CD14-positive monocyte (primary cell): ENCODE data around the gene OR8G1. TPM values are rescaled to one million over a fixed set of nuclear protein-coding genes. Genes with fewer than 3 reads are reported as not detected.

Source experiments
- DNase-seq, 3 donors: peaks; one replicate each; pipeline ENCODE4 v3.0.0-alpha.2; 2011 to 2022
- H2AFZ ChIP-seq: 2 replicates; pipeline ENCODE4 v1.6.0; 2012; ENCODE audit warnings: mild to moderate bottlenecking, low read depth, low read length, inconsistent platforms; ENCODE audit not compliant: insufficient read depth, poor library complexity, severe bottlenecking
- H3K27ac ChIP-seq, 2 donors: 1 replicate in 1 of 2; 2 replicates in 1 of 2; pipeline ENCODE4 v1.5.1; 2012 to 2013; ENCODE audit warnings: low read length in 2 of 2, control low read depth in 1 of 2, inconsistent platforms in 1 of 2, low read depth in 1 of 2, mild to moderate bottlenecking in 1 of 2
- H3K27me3 ChIP-seq, 2 donors: one replicate each; pipeline versions ENCODE4 v1.6.0 to v1.6.1; 2011 to 2013; ENCODE audit warnings: low read length in 2 of 2; ENCODE audit not compliant: control insufficient read depth in 2 of 2, insufficient read depth in 2 of 2
- H3K36me3 ChIP-seq, 2 donors: replicated peaks in 1 of 2; 1 replicate in 1 of 2; 2 replicates in 1 of 2; pipeline versions ENCODE4 v1.5.1 to v1.6.1; 2012 to 2013; ENCODE audit warnings: low read length in 2 of 2, control low read depth in 1 of 2, inconsistent platforms in 1 of 2, mild to moderate bottlenecking in 1 of 2; ENCODE audit not compliant: insufficient read depth in 2 of 2, control insufficient read depth in 1 of 2
- H3K4me1 ChIP-seq, 2 donors: 1 replicate in 1 of 2; 2 replicates in 1 of 2; pipeline versions ENCODE4 v1.5.1 to v1.6.1; 2012 to 2013; ENCODE audit warnings: low read length in 2 of 2, control low read depth in 1 of 2, inconsistent platforms in 1 of 2, mild to moderate bottlenecking in 1 of 2, moderate library complexity in 1 of 2; ENCODE audit not compliant: insufficient read depth in 2 of 2, control insufficient read depth in 1 of 2
- H3K4me2 ChIP-seq: replicated peaks from 2 replicates; pipeline ENCODE3; 2012; ENCODE audit warnings: low read length, moderate library complexity, mild to moderate bottlenecking; ENCODE audit not compliant: poor library complexity, severe bottlenecking; ENCODE audit errors: extremely low read depth
- H3K4me3 ChIP-seq, 3 experiments: fragments of 200-600 bp in 1 of 3; sonication (generic) in 1 of 3; replicated peaks in 1 of 3; 1 replicate in 2 of 3; 2 replicates in 1 of 3; pipeline ENCODE4 v1.5.1; 2011 to 2013; ENCODE audit warnings: low read length in 3 of 3, mild to moderate bottlenecking in 3 of 3, control low read depth in 2 of 3, low read depth in 2 of 3, inconsistent platforms in 1 of 3, moderate library complexity in 1 of 3
- H3K79me2 ChIP-seq: 2 replicates; pipeline ENCODE4 v1.6.0; 2012; ENCODE audit warnings: mild to moderate bottlenecking, control low read depth, inconsistent platforms, low read length, moderate library complexity; ENCODE audit not compliant: insufficient read depth
- H3K9ac ChIP-seq: 2 replicates; pipeline ENCODE4 v1.6.0; 2017; ENCODE audit warnings: low read length, mild to moderate bottlenecking; ENCODE audit not compliant: insufficient read depth, poor library complexity, severe bottlenecking
- H3K9me3 ChIP-seq, 2 donors: replicated peaks in 1 of 2; 1 replicate in 1 of 2; 2 replicates in 1 of 2; pipeline versions ENCODE4 v1.5.1 to v1.6.1; 2012 to 2013; ENCODE audit warnings: low read length in 2 of 2, control low read depth in 1 of 2; ENCODE audit not compliant: control insufficient read depth in 1 of 2, insufficient read depth in 1 of 2
- H4K20me1 ChIP-seq: 2 replicates; pipeline ENCODE4 v1.6.0; 2012; ENCODE audit warnings: mild to moderate bottlenecking, low read length, control low read depth, moderate library complexity; ENCODE audit not compliant: insufficient read depth
- H3K27ac Mint-ChIP-seq, 7 donors: one replicate each; pipeline ENCODE4 v1.8.0; 2020; ENCODE audit warnings: mild to moderate bottlenecking in 7 of 7, mixed read lengths in 7 of 7, moderate library complexity in 6 of 7, inconsistent platforms in 2 of 7
- H3K27me3 Mint-ChIP-seq, 3 donors: one replicate each; pipeline ENCODE4 v1.8.0; 2021 to 2022; ENCODE audit warnings: low read depth in 3 of 3, mild to moderate bottlenecking in 3 of 3, mixed read lengths in 3 of 3, moderate library complexity in 3 of 3, inconsistent platforms in 1 of 3
- H3K36me3 Mint-ChIP-seq, 2 donors: one replicate each; pipeline ENCODE4 v1.8.0; 2020; ENCODE audit warnings: mixed read lengths in 2 of 2, inconsistent platforms in 1 of 2, mild to moderate bottlenecking in 1 of 2
- H3K4me1 Mint-ChIP-seq: one replicate; pipeline ENCODE4 v1.8.0; 2020; ENCODE audit warnings: mild to moderate bottlenecking, mixed read lengths
- H3K4me3 Mint-ChIP-seq, 2 donors: one replicate each; pipeline ENCODE4 v1.8.0; 2020; ENCODE audit warnings: mild to moderate bottlenecking in 2 of 2, mixed read lengths in 2 of 2, moderate library complexity in 1 of 2
- H3K9me3 Mint-ChIP-seq, 7 donors: one replicate each; pipeline ENCODE4 v1.8.0; 2020 to 2022; ENCODE audit warnings: mixed read lengths in 7 of 7, mild to moderate bottlenecking in 6 of 7, moderate library complexity in 6 of 7, inconsistent platforms in 2 of 7
- CTCF ChIP-seq: fragments of 200-600 bp; IDR thresholded peaks from one replicate; pipeline ENCODE4 v1.8.0; 2022; ENCODE audit warnings: antibody characterized with exemption, mild to moderate bottlenecking
- WGBS: methylation state at CpG from one replicate; pipeline ENCODE4 v1.1.5; 2013; ENCODE audit warnings: missing lambda C conversion rate; ENCODE audit not compliant: insufficient coverage; 5-methylcytosine and 5-hydroxymethylcytosine counted together
- intact Hi-C, 2 donors: fragments of 100-400 bp; cut with micrococcal nuclease; formaldehyde crosslinking; loops; one replicate each; pipeline versions ENCODE4 v1.15.0 to v1.15.1; 2023
- polyA plus RNA-seq, 3 donors: library from polyadenylated mRNA; depleted of rRNA in 1 of 3; unstranded in 2 of 3; stranded (reverse) in 1 of 3; fragments of 300-500 nt in 2 of 3; fragments of >200 nt in 1 of 3; fragmentation: Illumina TruSeq in 2 of 3; gene quantifications; 1 replicate in 2 of 3; 2 replicates in 1 of 3; pipeline ENCODE4 v1.2.3, GENCODE V29; 2012 to 2021

Gene OR8G1
- polyA plus RNA-seq, 3 donors, result not detected

GRCh38 chr11:124278261-124278660 lies 37.4 kb downstream of the OR8G1 start:
- intact Hi-C loops, result loop anchor here in 1 of 2 donors (10.0 kb wide), 1 partner anchor 203 kb away; no protein-coding TSS in a partner anchor
- no CpG with 5 or more reads among the region's 2 CpGs for WGBS
- H3K36me3 Mint-ChIP-seq, result no peaks in the 10 kb centered on the region

GRCh38 chr11:124285610-124286344 lies 44.9 kb downstream of the OR8G1 start:
- no peak overlapping the region for H3K4me3 Mint-ChIP-seq
- no peaks in the 10 kb centered on the region for H3K27me3 ChIP-seq
- no peaks in the 10 kb centered on the region for H3K4me1 Mint-ChIP-seq
- WGBS, result no CpG with 5 or more reads among the region's 3 CpGs
- no peaks in the 10 kb centered on the region for H3K4me1 ChIP-seq
- H3K27me3 Mint-ChIP-seq, result no peaks in the 10 kb centered on the region
- no peaks in the 10 kb centered on the region for H3K36me3 Mint-ChIP-seq
- no peak overlapping the region for H3K4me3 ChIP-seq
- intact Hi-C loops, result no loop called here
- no peak overlapping the region for H3K27ac ChIP-seq
- TF ChIP-seq CTCF, result no peak
- H3K36me3 ChIP-seq, result no peaks in the 10 kb centered on the region
- H3K9ac ChIP-seq, result no peak overlapping the region
- no peaks in the 10 kb centered on the region for H3K9me3 ChIP-seq
- H4K20me1 ChIP-seq, result no peaks in the 10 kb centered on the region
- peaks cover 4 to 10% (median 6%) of the 10 kb centered on the region in 7 donors for H3K9me3 Mint-ChIP-seq
- H3K4me2 ChIP-seq, result no peak overlapping the region
- no peaks in the 10 kb centered on the region for H3K79me2 ChIP-seq
- no peak overlapping the region for H3K27ac Mint-ChIP-seq
- no peak for DNase-seq
- no peak overlapping the region for H2AFZ ChIP-seq

More at GRCh38 chr11:124278261-124278660, 37.4 kb downstream of the OR8G1 start:
- Histone ChIP-seq H4K20me1 (no peaks in the 10 kb centered on the region), H3K4me2 (no peak overlapping the region), H3K27ac (no peak overlapping the region), H3K9me3 (no peaks in the 10 kb centered on the region), H3K36me3 (no peaks in the 10 kb centered on the region), H3K4me1 (no peaks in the 10 kb centered on the region), H3K4me3 (no peak overlapping the region), H2AFZ (no peak overlapping the region), H3K79me2 (no peaks in the 10 kb centered on the region), H3K27me3 (no peaks in the 10 kb centered on the region), H3K9ac (no peak overlapping the region)
- no peak for TF ChIP-seq CTCF
- peaks cover 0 to 2% (median 1%) of the 10 kb centered on the region in 3 donors for H3K27me3 Mint-ChIP-seq
- H3K4me3 Mint-ChIP-seq, result no peak overlapping the region
- DNase-seq, result no peak
- peaks cover 7% of the 10 kb centered on the region for H3K4me1 Mint-ChIP-seq
- H3K27ac Mint-ChIP-seq, result no peak overlapping the region
- H3K9me3 Mint-ChIP-seq, result peaks cover 0 to 6% (median 1%) of the 10 kb centered on the region in 7 donors
